KMS-11 (cell line): ENCODE data around the gene CCL15.
"Not testable (repeated sequence)": the region's sequence is repeated elsewhere in the genome, so short reads cannot be mapped to it uniquely, and the experiment has no call there.

ENCODE experiments used
- H2AFZ ChIP-seq: fragments of 200-600 bp; sonication (generic); 2 replicates; pipeline ENCODE4 v1.6.1; 2016; ENCODE audit warnings: antibody characterized with exemption, mixed run types, low read depth
- H3K27ac ChIP-seq: fragments of 200-600 bp; sonication (generic); 2 replicates; pipeline ENCODE4 v1.6.1; 2016; ENCODE audit warnings: mild to moderate bottlenecking, mixed run types
- H3K27me3 ChIP-seq: fragments of 200-600 bp; sonication (generic); 2 replicates; pipeline ENCODE4 v1.6.1; 2017; ENCODE audit warnings: mild to moderate bottlenecking, low read depth, mixed run types, moderate library complexity; ENCODE audit not compliant: insufficient read depth
- H3K36me3 ChIP-seq: fragments of 200-600 bp; sonication (generic); 2 replicates; pipeline ENCODE4 v1.6.1; 2017; ENCODE audit warnings: mild to moderate bottlenecking, mixed run types; ENCODE audit not compliant: insufficient read depth
- H3K4me1 ChIP-seq: fragments of 200-600 bp; sonication (generic); 2 replicates; pipeline ENCODE4 v1.6.1; 2016; ENCODE audit warnings: mild to moderate bottlenecking, low read depth, mixed run types; ENCODE audit not compliant: poor library complexity, severe bottlenecking
- H3K4me2 ChIP-seq: fragments of 200-600 bp; sonication (generic); 2 replicates; pipeline ENCODE4 v1.7.0; 2016; ENCODE audit warnings: mild to moderate bottlenecking, mixed run types
- H3K4me3 ChIP-seq: fragments of 200-600 bp; sonication (generic); IDR thresholded peaks from 2 replicates; pipeline ENCODE4 v1.6.1; 2017; ENCODE audit warnings: low read depth, low read length, mixed read lengths; ENCODE audit not compliant: insufficient read depth
- H3K79me2 ChIP-seq: fragments of 200-600 bp; sonication (generic); 2 replicates; pipeline ENCODE4 v1.6.1; 2016; ENCODE audit warnings: low read depth, mixed run types; ENCODE audit not compliant: insufficient read depth
- H3K9ac ChIP-seq: fragments of 200-600 bp; sonication (generic); 2 replicates; pipeline ENCODE4 v1.6.1; 2016; ENCODE audit warnings: mild to moderate bottlenecking, mixed run types
- H4K20me1 ChIP-seq: fragments of 200-600 bp; sonication (generic); 2 replicates; pipeline ENCODE4 v1.6.1; 2016; ENCODE audit warnings: mild to moderate bottlenecking, mixed run types; ENCODE audit not compliant: insufficient read depth
- CTCF ChIP-seq: fragments of 200-600 bp; sonication (generic); conservative IDR thresholded peaks from 2 replicates; pipeline ENCODE4 v1.6.1; 2017; ENCODE audit warnings: low read depth, mild to moderate bottlenecking, antibody characterized with exemption, low read length, moderate library complexity, mixed read lengths

Gene CCL15

GRCh38 chr17:36001862-36002603, 680 bp upstream of the CCL15 start:
- H3K79me2 ChIP-seq = no peaks in the 10 kb centered on the region
- no peaks in the 10 kb centered on the region for H4K20me1 ChIP-seq
- no peak overlapping the region for H2AFZ ChIP-seq
- TF ChIP-seq CTCF = no peak
- no peaks in the 10 kb centered on the region for H3K36me3 ChIP-seq
- H3K4me2 ChIP-seq = no peak overlapping the region
- no peak overlapping the region for H3K27ac ChIP-seq
- H3K4me1 ChIP-seq = no peaks in the 10 kb centered on the region
- H3K4me3 ChIP-seq = no peak overlapping the region
- no peak overlapping the region for H3K9ac ChIP-seq
- H3K27me3 ChIP-seq = no peaks in the 10 kb centered on the region

- no peaks in the 10 kb centered on the region for H3K4me1 ChIP-seq
- no peak overlapping the region for H3K4me3 ChIP-seq
- H4K20me1 ChIP-seq = no peaks in the 10 kb centered on the region
- H3K9ac ChIP-seq = no peak overlapping the region
- H3K27ac ChIP-seq = no peak overlapping the region
- no peak overlapping the region for H2AFZ ChIP-seq
- no peaks in the 10 kb centered on the region for H3K79me2 ChIP-seq
- no peak overlapping the region for H3K4me2 ChIP-seq
- no peaks in the 10 kb centered on the region for H3K36me3 ChIP-seq
- TF ChIP-seq CTCF = no peak
- no peaks in the 10 kb centered on the region for H3K27me3 ChIP-seq
Observed at GRCh38 chr17:36000732-36001109, 632 bp downstream of the CCL15 start.

- no peak overlapping the region for H3K9ac ChIP-seq
- H4K20me1 ChIP-seq = no peaks in the 10 kb centered on the region
- H3K4me3 ChIP-seq = no peak overlapping the region
- no peaks in the 10 kb centered on the region for H3K79me2 ChIP-seq
- H3K27ac ChIP-seq = no peak overlapping the region
- no peaks in the 10 kb centered on the region for H3K27me3 ChIP-seq
- H2AFZ ChIP-seq = no peak overlapping the region
- H3K4me1 ChIP-seq = no peaks in the 10 kb centered on the region
- H3K36me3 ChIP-seq = no peaks in the 10 kb centered on the region
- no peak for TF ChIP-seq CTCF
- H3K4me2 ChIP-seq = no peak overlapping the region
Observed at GRCh38 chr17:35998756-35999155, 2.6 kb downstream of the CCL15 start.

- no peaks in the 10 kb centered on the region for H4K20me1 ChIP-seq
- H3K4me3 ChIP-seq = no peak overlapping the region
- H2AFZ ChIP-seq = no peak overlapping the region
- no peaks in the 10 kb centered on the region for H3K27me3 ChIP-seq
- no peaks in the 10 kb centered on the region for H3K4me1 ChIP-seq
- no peak overlapping the region for H3K9ac ChIP-seq
- no peak overlapping the region for H3K4me2 ChIP-seq
- no peaks in the 10 kb centered on the region for H3K36me3 ChIP-seq
- TF ChIP-seq CTCF = no peak
- no peaks in the 10 kb centered on the region for H3K79me2 ChIP-seq
- H3K27ac ChIP-seq = no peak overlapping the region
Observed at GRCh38 chr17:35998018-35998545, 3.3 kb downstream of the CCL15 start.

- peaks cover 17% of the 10 kb centered on the region for H3K4me1 ChIP-seq
Observed at GRCh38 chr17:35995346-35995745, 6.0 kb downstream of the CCL15 start.

More at GRCh38 chr17:35995346-35995745, 6.0 kb downstream of the CCL15 start:
- not testable (repeated sequence) for H3K4me2 ChIP-seq, H3K27ac ChIP-seq, H4K20me1 ChIP-seq, H3K36me3 ChIP-seq, H3K79me2 ChIP-seq, H3K9ac ChIP-seq, H3K4me3 ChIP-seq, H2AFZ ChIP-seq, H3K27me3 ChIP-seq
